Measurements from ENCODE around the gene SULT4A1. TPM values are rescaled to one million over a fixed set of nuclear protein-coding genes. Genes with fewer than 3 reads are reported as not detected.

The SULT4A1 gene
- total and polyA plus RNA-seq, 2 of the 4 experiments (the other 2 are of a cell fraction): 1.1 to 5.2 TPM

- peaks cover 7% of the 10 kb centered on the region for H3K4me1 ChIP-seq (ENCODE audit: control insufficient read depth, insufficient read depth, low read length)
- 67% methylated on average over 7 of the region's 22 CpGs; no CpG with 5 or more reads in 1 of the 2 experiments for WGBS, 2 experiments (ENCODE audit: extremely low coverage in 2 of 2, insufficient read length in 1 of 2)
Measured at GRCh38 chr22:43821606-43822425, 40.5 kb downstream of the SULT4A1 start.

More at GRCh38 chr22:43821606-43822425, 40.5 kb downstream of the SULT4A1 start:
- Histone ChIP-seq H2AK5ac (ENCODE audit: low read depth, low read length) (no peak overlapping the region), H2BK20ac (ENCODE audit: low read depth, low read length) (no peak overlapping the region), H3K14ac (replicated peaks; ENCODE audit: low read depth, low read length) (no peak overlapping the region), H3K4me2 (ENCODE audit: low read depth, low read length) (no peak overlapping the region), H3K79me1 (ENCODE audit: low read depth in 1 of 2, low read length in 2 of 2) (no peaks in the 10 kb centered on the region), H3K4me3 (ENCODE audit: insufficient read depth, low read depth, low read length) (no peak overlapping the region), H4K20me1 (ENCODE audit: insufficient read depth, low read length) (no peaks in the 10 kb centered on the region), H2BK15ac (ENCODE audit: low read depth, low read length) (no peak overlapping the region), H3K9me3 (ENCODE audit: control insufficient read depth, insufficient read depth, low read length) (no peaks in the 10 kb centered on the region), H3K27me3 (ENCODE audit: control insufficient read depth, insufficient read depth, low read length) (no peaks in the 10 kb centered on the region), H3K9ac (ENCODE audit: low read depth, low read length) (no peak overlapping the region), H3K56ac (ENCODE audit: extremely low read depth, insufficient read depth, low read length) (no peak overlapping the region), H3K36me3 (ENCODE audit: control insufficient read depth, insufficient read depth, low read length) (no peaks in the 10 kb centered on the region), H2BK5ac (ENCODE audit: low read depth, low read length, poor library complexity, severe bottlenecking) (no peak overlapping the region), H3K4ac (ENCODE audit: low read depth, low read length) (no peak overlapping the region), H3K18ac (ENCODE audit: low read depth, low read length) (no peak overlapping the region), H4K91ac (ENCODE audit: insufficient read depth, low read depth, low read length) (no peak overlapping the region), H3K23ac (ENCODE audit: low read depth, low read length) (no peak overlapping the region), H2BK120ac (ENCODE audit: low read depth, low read length) (no peak overlapping the region), H3K27ac (ENCODE audit: insufficient read depth, low read length) (no peak overlapping the region), H4K5ac (ENCODE audit: low read depth, low read length) (no peak overlapping the region), H2AFZ (replicated peaks; ENCODE audit: low read length, poor library complexity) (no peak overlapping the region), H2AK9ac (replicated peaks; ENCODE audit: low read depth, low read length, poor library complexity) (no peak overlapping the region), H4K8ac (ENCODE audit: low read depth in 2 of 2, low read length in 2 of 2) (no peak overlapping the region), H3K9me1 (ENCODE audit: insufficient read depth, low read length) (no peaks in the 10 kb centered on the region)
- no TSS peak for BruUV-seq (replicated peaks)
- no peak for DNase-seq
- dilution Hi-C loops (cut with HindIII; ENCODE audit: low sequenced_read_pairs, unreplicated experiment) (no loop called here), intact Hi-C loops (cut with micrococcal nuclease) (no loop called here), in situ Hi-C loops (cut with MboI; ENCODE audit: low sequenced_read_pairs) (no loop called here)
- ATAC-seq (ENCODE audit: low read depth): no peak
- no peak for TF ChIP-seq CHD1 (IDR thresholded peaks at IDR 0.05; ENCODE audit: low read depth, low read length)
- TF ChIP-seq NFE2L2 (IDR thresholded peaks at IDR 0.05; ENCODE audit: low read depth, low read length): no peak
- TF ChIP-seq CEBPB (IDR thresholded peaks at IDR 0.05; ENCODE audit: low read depth, low read length): no peak
- TF ChIP-seq RFX5 (IDR thresholded peaks at IDR 0.05; ENCODE audit: low read depth, low read length): no peak
- TF ChIP-seq CTCF (conservative IDR thresholded peaks at IDR 0.05; ENCODE audit: low read depth, low read length): no peak
- no peak for TF ChIP-seq SMC3 (IDR thresholded peaks at IDR 0.05; ENCODE audit: low read depth, low read length)
- TF ChIP-seq BHLHE40 (IDR thresholded peaks at IDR 0.05; ENCODE audit: low read depth, low read length): no peak
- no peak for TF ChIP-seq MAFK (IDR thresholded peaks at IDR 0.05; ENCODE audit: low read depth, low read length)
- TF ChIP-seq RCOR1 (IDR thresholded peaks at IDR 0.05; ENCODE audit: insufficient replicate concordance, low read length): no peak
- TF ChIP-seq FOS (IDR thresholded peaks at IDR 0.05; ENCODE audit: low read depth, low read length): no peak
- TF ChIP-seq RAD21 (IDR thresholded peaks at IDR 0.05; ENCODE audit: low read length): no peak
- TF ChIP-seq MXI1 (IDR thresholded peaks at IDR 0.05; ENCODE audit: borderline replicate concordance, low read depth, low read length): no peak
- no peak for TF ChIP-seq MAZ (IDR thresholded peaks at IDR 0.05; ENCODE audit: borderline replicate concordance, low read depth, low read length)
- TF ChIP-seq USF2 (IDR thresholded peaks at IDR 0.05; ENCODE audit: low read depth, low read length): no peak
- no peak for TF ChIP-seq POLR2A (IDR thresholded peaks at IDR 0.05; ENCODE audit: low read depth, low read length)
- no peak for TF ChIP-seq ELK1 (IDR thresholded peaks at IDR 0.05; ENCODE audit: borderline replicate concordance, low read depth, low read length)
- ChIA-PET CTCF (no interaction called here), POLR2A (ENCODE audit: unreplicated experiment) (no interaction called here)
